HG03039 (cell line): Measurements from ENCODE around the gene DOCK2.

Experiments used
- ATAC-seq: cut with Tn5 transposase; IDR thresholded peaks from one replicate; pipeline ENCODE4 v1.9.1; 2021; ENCODE audit warnings: mild to moderate bottlenecking, moderate library complexity; ENCODE audit not compliant: unreplicated experiment

DOCK2 gene

GRCh38 chr5:169778622-169779596, 141.8 kb downstream of the DOCK2 start:
- peak; percentile 77 for ATAC-seq

DNA sequence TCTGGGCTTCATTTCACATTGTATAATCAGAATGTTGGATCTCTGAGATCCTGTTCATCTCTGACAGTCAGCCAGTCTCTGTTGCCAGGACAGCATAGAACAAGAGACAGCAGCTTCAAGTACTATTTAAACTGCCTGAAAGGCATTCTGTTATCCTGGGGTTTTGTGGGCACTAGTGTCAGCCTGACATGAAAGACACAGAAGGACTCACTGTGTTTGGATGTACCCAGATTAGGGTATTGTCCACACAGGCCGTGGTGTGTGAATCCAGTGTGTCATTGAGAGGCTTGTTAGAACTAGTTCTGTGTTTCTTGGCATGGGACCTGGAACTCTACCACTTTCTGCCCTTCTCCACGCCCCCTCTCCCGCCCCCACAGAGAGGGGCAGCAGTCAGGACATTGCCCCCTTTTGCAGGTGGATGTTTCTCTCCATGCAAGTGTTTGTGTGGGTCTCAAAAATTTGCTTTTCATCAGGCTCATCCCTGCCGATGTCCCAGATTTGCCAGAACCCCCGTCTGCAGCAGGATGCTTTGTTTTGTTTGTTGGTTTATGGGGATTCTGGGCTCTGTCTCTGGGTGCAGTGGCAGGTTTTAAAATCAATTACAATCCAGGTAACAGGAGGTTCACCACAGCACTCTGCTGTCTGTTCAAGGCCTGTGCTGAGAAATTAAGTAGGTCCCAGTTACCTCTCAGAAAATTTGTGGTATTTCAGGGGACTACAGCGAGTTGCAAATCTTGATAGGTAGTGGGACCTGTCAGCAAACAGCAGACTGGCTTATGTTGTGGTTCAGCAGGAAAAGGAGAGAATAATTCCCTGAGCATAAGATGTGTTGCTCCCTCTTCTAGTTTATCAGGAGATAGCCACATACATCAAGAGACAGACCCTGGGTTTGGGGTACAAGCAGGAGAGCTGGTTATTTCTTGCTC, 144.6 kb downstream of the DOCK2 start:
- no peak for ATAC-seq

GRCh38 chr5:169785771-169786618, 148.9 kb downstream of the DOCK2 start:
- no peak for ATAC-seq

DNA sequence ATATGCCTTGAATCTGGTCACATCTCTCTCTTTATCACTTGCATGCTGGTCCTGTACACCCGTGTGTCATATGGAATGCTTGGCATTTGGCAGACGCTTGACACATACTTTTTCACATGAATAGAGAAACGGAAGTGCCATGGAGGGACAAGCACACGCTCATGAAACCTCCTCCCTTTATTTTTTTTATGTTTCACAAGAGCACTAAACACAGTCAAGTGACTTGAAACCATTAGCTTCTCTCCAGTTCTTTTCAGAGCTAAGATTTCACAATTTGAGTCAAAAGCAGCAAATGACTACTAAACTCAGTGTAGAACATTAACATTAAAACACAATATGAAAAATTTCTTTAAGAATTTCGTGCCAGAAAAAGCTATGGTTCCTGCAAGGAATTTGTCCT, 151.1 kb downstream of the DOCK2 start:
- ATAC-seq = no peak

DNA sequence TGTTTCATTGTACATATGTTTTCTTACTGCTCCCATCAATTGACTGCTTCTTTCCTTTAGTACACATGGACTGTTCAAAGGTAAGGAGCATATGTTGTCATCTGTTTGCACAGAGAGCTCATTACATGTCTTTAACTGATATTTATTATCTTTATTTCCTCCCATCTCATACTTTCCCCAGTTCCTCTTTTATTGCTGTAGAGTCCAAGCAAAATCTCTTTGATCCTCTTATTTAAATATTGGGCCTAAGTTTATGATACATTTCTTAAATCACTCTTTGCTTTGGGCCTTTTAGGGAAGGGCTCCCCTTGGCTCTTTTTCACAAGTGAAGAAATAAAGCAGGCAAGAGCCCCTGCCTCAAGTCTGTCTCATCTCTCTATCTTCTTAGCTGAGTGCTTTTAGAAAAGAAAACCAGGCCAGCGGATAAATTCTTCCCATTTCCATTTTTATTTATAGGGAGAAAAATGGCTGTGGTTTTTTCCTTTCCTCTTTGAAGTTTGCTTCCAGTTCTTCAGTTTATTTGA, 152.4 kb downstream of the DOCK2 start:
- ATAC-seq = no peak

DNA sequence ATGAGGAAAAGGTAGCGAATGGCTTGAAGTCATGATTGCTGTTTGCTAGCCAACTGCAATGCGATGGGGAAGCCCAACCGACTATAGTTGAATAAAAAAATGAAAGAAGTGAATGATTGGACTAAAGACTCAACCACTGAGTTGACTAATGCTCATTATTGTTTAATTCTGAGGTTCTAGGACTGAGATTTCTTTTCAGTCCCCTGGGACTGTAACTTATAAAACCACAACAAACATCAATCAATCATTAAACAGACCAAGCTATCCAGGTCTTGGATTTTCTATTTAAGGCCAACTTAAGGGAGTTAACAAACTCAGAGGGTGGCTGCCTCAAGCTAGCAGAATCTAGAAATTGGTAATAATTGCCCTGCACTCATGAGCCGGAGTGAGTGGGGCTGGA, 154.2 kb downstream of the DOCK2 start:
- no peak for ATAC-seq

DNA sequence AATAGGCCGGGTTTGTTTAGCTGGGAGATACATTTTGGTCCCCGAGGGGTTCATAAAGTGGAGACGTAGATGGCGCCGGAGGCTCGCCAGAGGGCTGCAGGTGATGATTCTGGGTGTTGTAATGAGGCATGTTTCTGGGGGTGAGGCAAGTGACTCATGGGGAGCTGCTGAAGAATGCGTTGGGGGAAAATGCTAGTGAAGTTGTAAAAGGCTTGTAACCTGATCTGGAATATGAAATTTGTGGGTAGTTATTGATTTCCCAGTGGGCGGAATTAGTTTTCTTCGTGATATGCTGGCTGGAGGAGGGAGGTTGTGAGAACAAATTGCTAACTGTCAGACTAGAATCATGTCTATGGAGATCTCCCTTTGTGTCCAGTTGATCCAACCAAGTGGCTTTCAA, 158.3 kb downstream of the DOCK2 start:
- ATAC-seq = no peak

DNA sequence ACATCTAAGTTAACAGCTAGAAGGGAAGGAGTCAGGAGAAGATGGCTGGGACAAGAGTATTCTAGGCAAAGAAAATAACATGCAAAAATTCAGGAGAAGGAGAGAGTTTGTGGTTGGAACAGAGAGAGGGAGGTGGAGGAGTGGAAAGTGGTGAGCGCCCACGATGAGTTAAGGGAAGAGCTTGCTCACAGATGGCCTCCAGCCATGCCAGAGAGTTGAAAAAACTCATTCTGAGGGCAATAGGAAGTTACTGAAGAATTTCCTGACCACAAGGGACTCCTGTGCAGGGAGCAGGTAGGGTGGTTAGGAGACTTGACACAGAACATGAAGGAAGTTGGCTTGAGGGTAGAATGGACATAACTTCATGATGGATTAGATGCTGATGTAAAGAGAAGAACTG, 159.7 kb downstream of the DOCK2 start:
- no peak for ATAC-seq

DNA sequence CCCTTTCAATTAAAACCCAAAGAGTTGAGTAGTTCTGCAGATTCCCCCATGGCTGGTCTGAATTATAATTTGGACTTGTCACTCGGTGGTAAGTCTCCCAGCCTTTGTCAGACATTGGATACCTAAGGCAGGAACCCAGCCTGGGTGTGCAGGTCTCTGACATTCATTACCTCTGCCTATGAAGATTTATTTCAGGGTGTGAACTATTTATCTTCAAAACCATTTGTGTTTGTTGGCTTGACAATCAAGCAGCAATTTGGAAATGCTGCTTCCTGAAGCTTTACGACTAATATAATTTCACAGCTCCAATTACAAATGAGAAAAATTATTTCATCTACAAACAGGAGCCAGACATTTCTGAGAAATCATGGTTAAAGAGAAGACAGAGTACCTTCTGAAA, 160.5 kb downstream of the DOCK2 start:
- ATAC-seq = no peak

DNA sequence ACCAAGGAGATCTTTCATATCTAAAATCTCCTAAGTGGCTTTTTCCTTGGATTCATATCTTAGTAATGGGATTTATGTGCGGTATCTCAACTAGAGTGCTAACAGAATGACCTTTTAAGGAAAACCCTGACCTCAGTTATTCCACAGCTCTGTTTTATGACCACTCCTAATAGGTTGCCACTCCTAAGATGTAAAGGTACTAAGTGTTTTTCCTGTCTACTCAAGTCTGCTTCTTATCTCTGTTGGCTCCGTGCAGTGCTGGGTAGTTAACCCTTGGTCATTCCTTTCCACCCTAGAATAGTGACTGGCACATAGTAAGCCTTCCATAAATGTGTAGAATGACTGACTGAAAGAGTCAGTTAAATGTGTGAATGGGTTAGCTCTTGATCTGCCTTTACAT, 161.4 kb downstream of the DOCK2 start:
- ATAC-seq = no peak

DNA sequence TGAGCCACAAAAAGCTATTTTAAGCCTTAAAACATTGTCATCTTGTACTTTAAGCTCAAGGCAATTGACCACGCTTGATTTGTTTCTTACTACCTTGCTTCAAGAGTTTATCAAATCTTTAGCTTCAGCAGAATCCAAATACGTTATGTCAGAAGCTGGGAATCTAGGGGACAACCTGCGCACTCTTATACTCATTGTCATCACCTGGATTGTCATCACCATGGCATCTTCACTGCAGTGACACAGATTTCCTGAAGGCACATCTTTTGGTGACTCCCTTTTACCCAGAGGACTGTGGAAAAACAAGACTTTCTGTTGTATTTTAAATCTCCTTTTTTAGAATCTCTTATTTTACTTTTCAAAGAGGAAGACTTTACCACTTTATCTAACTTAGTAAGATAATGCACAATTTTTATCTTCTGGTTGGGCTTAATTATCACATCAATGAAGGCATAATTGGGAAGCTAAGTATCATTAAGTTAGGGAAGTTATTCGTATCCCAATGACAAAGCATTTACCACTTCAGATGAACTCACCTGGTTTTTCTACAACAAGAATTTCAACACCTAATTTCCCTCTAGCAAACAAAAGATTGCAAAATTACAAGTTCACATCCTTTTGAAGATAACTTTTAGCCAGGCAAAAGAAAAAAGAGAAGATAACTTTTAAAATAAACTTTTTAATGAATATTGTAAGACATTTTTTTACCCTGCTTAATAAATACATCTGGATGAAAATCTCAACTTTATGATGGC, 162.0 kb downstream of the DOCK2 start:
- ATAC-seq = no peak

DNA sequence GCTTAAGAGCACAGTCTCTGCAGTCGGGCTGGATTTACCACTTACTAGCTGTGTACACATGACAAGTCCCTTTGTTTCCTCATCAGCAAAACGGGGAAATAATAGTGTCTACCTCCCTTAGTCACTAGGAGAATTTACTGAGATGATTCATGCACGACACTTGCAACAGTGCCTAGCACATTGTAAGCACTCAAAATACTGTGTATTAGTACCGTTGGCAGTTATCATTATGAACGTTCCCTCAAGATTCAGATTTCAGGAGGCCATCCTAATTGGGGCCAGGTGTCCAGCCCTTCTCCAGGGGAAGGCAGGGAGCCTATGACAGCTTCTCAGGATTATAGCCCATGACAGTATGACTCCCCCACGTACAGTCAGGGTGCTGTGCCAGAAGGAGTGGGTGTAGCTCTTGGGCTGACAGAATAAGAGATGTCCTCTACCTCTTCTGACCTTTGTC, 164.3 kb downstream of the DOCK2 start:
- ATAC-seq = no peak

DNA sequence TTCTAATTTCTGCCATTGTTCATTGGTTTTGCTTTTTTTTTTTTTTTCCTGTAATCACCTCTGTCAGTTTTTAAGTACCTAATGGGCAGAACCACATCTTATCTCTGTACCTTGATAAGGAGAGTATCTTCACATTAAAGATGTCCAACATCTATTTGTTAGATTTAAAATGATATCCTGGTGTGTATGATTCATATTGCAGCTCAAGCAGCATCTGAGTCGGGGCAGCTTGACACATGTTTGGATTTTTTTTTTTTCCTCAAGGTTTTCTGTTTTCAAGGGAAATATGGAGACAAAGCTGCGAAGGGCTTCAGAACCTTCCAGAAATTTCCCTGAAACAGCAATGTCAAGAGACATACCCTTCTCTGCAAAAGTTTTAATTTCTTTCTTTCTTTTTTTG, 164.7 kb downstream of the DOCK2 start:
- ATAC-seq = no peak

- no peak for ATAC-seq
These were observed 166.3 kb downstream of the DOCK2 start for GRCh38 chr5:169803077-169803981.

DNA sequence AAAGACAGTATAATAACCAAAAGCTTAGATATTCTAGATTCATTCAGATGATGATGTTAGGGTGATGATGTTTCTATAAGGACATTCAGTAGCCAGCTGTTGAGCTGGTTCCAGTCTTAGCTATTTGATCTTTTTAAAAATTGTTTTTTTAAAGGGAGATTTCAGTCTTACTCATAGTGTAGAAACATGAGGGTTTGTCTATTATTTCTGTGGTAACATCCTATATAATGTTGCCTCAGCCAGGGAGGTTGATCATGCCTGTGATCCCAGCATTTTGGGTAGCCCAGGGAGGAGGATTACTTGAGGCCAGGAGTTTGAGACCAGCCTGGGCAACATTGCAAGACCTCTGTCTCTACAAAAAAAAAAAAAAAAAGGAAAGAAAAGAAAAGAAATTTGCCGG, 167.8 kb downstream of the DOCK2 start:
- no peak for ATAC-seq

DNA sequence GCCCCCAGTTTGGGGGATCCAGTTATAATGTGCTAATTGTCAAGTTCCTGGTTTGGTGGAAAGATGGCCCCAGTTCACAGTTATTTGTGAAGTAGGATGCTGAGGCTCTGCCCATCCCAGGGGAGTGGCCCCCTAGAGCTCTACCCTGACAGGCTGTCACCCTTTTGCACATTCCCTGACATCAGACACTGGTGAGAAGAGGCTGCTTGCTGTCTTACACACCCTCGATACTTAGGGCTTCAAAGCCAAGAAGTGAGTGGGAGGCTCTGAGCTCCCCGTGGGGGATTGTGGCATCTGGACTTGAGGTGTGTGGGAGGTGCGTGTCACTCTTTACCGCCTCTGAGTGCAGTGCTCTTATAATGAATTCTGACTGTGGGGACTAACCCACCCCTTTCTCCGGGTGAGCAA, 168.5 kb downstream of the DOCK2 start:
- ATAC-seq = peak; percentile 82

DNA sequence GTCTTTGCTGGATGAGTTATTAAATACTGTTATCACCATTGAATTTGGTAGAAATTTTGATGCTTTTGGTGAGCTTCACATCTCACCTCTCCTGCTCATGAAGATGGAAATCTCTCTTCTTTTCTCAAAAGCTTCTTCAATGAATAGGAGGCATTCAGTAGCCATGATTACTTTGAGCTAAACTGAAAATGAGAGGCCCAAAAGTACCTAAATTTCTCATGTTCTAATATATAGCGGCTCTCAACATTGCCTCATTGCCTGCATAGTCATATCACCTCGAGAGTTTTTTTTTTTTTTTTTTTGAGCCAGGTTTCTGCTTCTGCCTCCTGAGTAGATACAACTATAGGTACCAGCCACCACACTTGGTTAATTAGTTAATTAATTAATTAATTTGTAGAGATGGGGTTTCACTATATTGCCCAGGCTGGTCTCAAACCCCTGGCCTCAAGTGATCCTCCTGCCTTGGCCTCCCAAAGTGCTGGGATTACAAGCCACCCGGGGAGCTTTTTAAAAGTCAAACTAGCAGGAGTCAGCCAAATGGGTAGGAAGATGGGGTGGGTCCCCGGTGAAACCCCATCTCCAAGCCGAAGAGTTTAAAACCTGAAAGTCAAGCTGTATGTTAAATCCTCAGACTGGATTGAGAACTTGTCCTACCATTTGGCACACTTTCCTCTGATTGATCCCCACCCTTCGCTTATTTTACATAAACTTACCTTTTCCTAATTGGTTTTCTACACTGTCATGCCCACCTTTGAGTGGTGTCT, 169.0 kb downstream of the DOCK2 start:
- peak; percentile 41 for ATAC-seq

DNA sequence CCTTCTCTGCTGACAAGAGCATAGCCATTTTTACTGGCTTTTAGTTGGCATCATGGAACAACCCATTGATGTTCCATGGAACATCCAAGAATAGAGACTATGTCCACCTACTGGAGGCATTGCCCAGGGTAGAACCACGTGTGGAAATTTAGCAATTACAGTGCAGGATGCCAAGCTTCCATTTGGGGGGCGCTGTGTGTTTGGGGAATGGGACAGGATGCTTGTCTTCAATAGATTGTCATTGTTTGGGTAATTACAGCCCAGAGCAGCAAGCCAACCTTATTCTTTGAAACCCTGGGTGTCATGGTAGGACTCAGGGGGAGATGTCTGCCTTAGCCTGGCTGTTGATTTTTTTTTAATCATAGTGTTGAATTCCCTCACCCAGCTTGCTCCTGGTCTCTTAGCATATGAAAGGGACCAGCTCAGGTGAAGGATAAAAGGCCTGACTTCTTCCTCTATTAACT, 171.1 kb downstream of the DOCK2 start:
- ATAC-seq = no peak
